H9 (cell line): ENCODE results near the gene BAG5. TPM values are rescaled to one million over a fixed set of nuclear protein-coding genes. Genes with fewer than 3 reads are reported as not detected.

ENCODE experiments used
- DNase-seq: peaks from one replicate; pipeline ENCODE4 v3.0.0-alpha.2; 2017
- H2AFZ ChIP-seq: one replicate; pipeline ENCODE4 v1.6.1; 2013; ENCODE audit warnings: mild to moderate bottlenecking, low read length, control low read depth, moderate library complexity
- H2AK5ac ChIP-seq: 2 replicates; pipeline ENCODE4 v1.6.1; 2013; ENCODE audit warnings: low read length, control low read depth, mixed read lengths; ENCODE audit not compliant: insufficient read length
- H2BK120ac ChIP-seq: one replicate; pipeline ENCODE4 v1.6.1; 2013; ENCODE audit warnings: low read depth, mild to moderate bottlenecking, low read length, control low read depth, inconsistent platforms; ENCODE audit not compliant: poor library complexity, severe bottlenecking
- H2BK12ac ChIP-seq: 2 replicates; pipeline ENCODE4 v1.6.1; 2013; ENCODE audit warnings: low read length, control low read depth, mixed read lengths, low read depth; ENCODE audit not compliant: insufficient read length
- H2BK15ac ChIP-seq: 2 replicates; pipeline ENCODE4 v1.6.1; 2013; ENCODE audit warnings: low read depth, low read length, control low read depth
- H2BK20ac ChIP-seq: one replicate; pipeline ENCODE4 v1.6.1; 2013; ENCODE audit warnings: low read depth, mild to moderate bottlenecking, low read length, control low read depth, inconsistent platforms; ENCODE audit not compliant: poor library complexity, severe bottlenecking
- H2BK5ac ChIP-seq: 2 replicates; pipeline ENCODE4 v1.6.1; 2013; ENCODE audit warnings: low read length, control low read depth, mixed read lengths; ENCODE audit not compliant: insufficient read length
- H3K14ac ChIP-seq: 2 replicates; pipeline ENCODE4 v1.6.1; 2013; ENCODE audit warnings: low read length, control low read depth; ENCODE audit not compliant: insufficient read depth
- H3K18ac ChIP-seq: 2 replicates; pipeline ENCODE4 v1.6.1; 2013; ENCODE audit warnings: low read depth, mild to moderate bottlenecking, mixed read lengths, low read length, control low read depth; ENCODE audit not compliant: insufficient read length
- H3K23ac ChIP-seq: 2 replicates; pipeline ENCODE4 v1.6.1; 2013; ENCODE audit warnings: low read length, control low read depth, mixed read lengths, low read depth; ENCODE audit not compliant: insufficient read length
- H3K23me2 ChIP-seq: 2 replicates; pipeline ENCODE4 v1.6.1; 2013; ENCODE audit warnings: low read depth, mild to moderate bottlenecking, mixed read lengths, low read length, control low read depth; ENCODE audit not compliant: insufficient read length, poor library complexity, severe bottlenecking
- H3K27ac ChIP-seq: 2 replicates; pipeline ENCODE4 v1.5.1; 2013; ENCODE audit warnings: low read length, control low read depth, mixed read lengths, low read depth; ENCODE audit not compliant: insufficient read length
- H3K27me3 ChIP-seq: 2 replicates; pipeline ENCODE4 v1.6.1; 2013; ENCODE audit warnings: low read length, control low read depth, inconsistent platforms; ENCODE audit not compliant: insufficient read depth
- H3K4ac ChIP-seq: 2 replicates; pipeline ENCODE4 v1.6.1; 2013; ENCODE audit warnings: low read depth, mild to moderate bottlenecking, control low read depth, inconsistent platforms, low read length, moderate library complexity
- H3K4me1 ChIP-seq: 2 replicates; pipeline ENCODE4 v1.6.1; 2013; ENCODE audit warnings: low read length, control low read depth, inconsistent platforms; ENCODE audit not compliant: insufficient read depth
- H3K4me2 ChIP-seq: 2 replicates; pipeline ENCODE4 v1.6.1; 2013; ENCODE audit warnings: low read length, control low read depth, mixed read lengths; ENCODE audit not compliant: insufficient read length, insufficient read depth
- H3K56ac ChIP-seq: 2 replicates; pipeline ENCODE4 v1.6.1; 2013; ENCODE audit warnings: low read depth, mild to moderate bottlenecking, mixed read lengths, low read length, control low read depth; ENCODE audit not compliant: insufficient read length
- H3K79me1 ChIP-seq: 2 replicates; pipeline ENCODE4 v1.6.1; 2013; ENCODE audit warnings: low read depth, mild to moderate bottlenecking, moderate library complexity, low read length, control low read depth, inconsistent platforms; ENCODE audit not compliant: insufficient read depth, poor library complexity, severe bottlenecking
- H3K79me2 ChIP-seq: 2 replicates; pipeline ENCODE4 v1.6.1; 2013; ENCODE audit warnings: low read length, control low read depth, inconsistent platforms; ENCODE audit not compliant: insufficient read depth
- H3K9ac ChIP-seq: 2 replicates; pipeline ENCODE4 v1.6.1; 2013; ENCODE audit warnings: low read length, control low read depth, mixed read lengths; ENCODE audit not compliant: insufficient read length; ENCODE audit errors: extremely low read depth
- H3K9me3 ChIP-seq: one replicate; pipeline ENCODE4 v1.6.1; 2013; ENCODE audit warnings: low read depth, low read length, inconsistent platforms; ENCODE audit not compliant: control insufficient read depth
- H3T11ph ChIP-seq: one replicate; pipeline ENCODE4 v1.6.1; 2013; ENCODE audit warnings: mild to moderate bottlenecking, low read length, control low read depth, inconsistent platforms
- H4K20me1 ChIP-seq: one replicate; pipeline ENCODE4 v1.6.1; 2013; ENCODE audit not compliant: control insufficient read depth, insufficient read length, insufficient read depth
- H4K5ac ChIP-seq: 2 replicates; pipeline ENCODE4 v1.6.1; 2013; ENCODE audit warnings: low read depth, mild to moderate bottlenecking, mixed read lengths, low read length, control low read depth; ENCODE audit not compliant: insufficient read length
- H4K8ac ChIP-seq: replicated peaks from 2 replicates; pipeline ENCODE4 v1.6.1; 2013; ENCODE audit warnings: low read length, control low read depth, mixed read lengths, low read depth; ENCODE audit not compliant: insufficient read length
- H4K91ac ChIP-seq: 2 replicates; pipeline ENCODE4 v1.6.1; 2013; ENCODE audit warnings: low read depth, mild to moderate bottlenecking, moderate library complexity, mixed read lengths, low read length, control low read depth; ENCODE audit not compliant: insufficient read length
- H3K27ac Mint-ChIP-seq, 3 experiments: 2 replicates in 2 of 3; 3 replicates in 1 of 3; pipeline ENCODE4 v1.8.0; 2020 to 2021; ENCODE audit warnings: mixed read lengths in 3 of 3, mild to moderate bottlenecking in 1 of 3, moderate library complexity in 1 of 3
- H3K27me3 Mint-ChIP-seq: 2 replicates; pipeline ENCODE4 v1.8.0; 2021; ENCODE audit warnings: low read depth, mild to moderate bottlenecking, moderate library complexity, mixed read lengths
- H3K36me3 Mint-ChIP-seq, 3 experiments: 2 replicates in 2 of 3; 3 replicates in 1 of 3; pipeline ENCODE4 v1.8.0; 2020 to 2021; ENCODE audit warnings: low read depth in 3 of 3, mixed read lengths in 3 of 3; ENCODE audit not compliant: insufficient read depth in 1 of 3
- H3K4me1 Mint-ChIP-seq, 2 experiments: 2 replicates each; pipeline ENCODE4 v1.8.0; 2020; ENCODE audit warnings: mixed read lengths in 2 of 2
- H3K4me3 Mint-ChIP-seq, 2 experiments: 2 replicates in 1 of 2; 3 replicates in 1 of 2; pipeline ENCODE4 v1.8.0; 2020 to 2021; ENCODE audit warnings: mild to moderate bottlenecking in 2 of 2, mixed read lengths in 2 of 2, moderate library complexity in 1 of 2
- H3K9me3 Mint-ChIP-seq, 2 experiments: 2 replicates in 1 of 2; 3 replicates in 1 of 2; pipeline ENCODE4 v1.8.0; 2020; ENCODE audit warnings: mild to moderate bottlenecking in 2 of 2, mixed read lengths in 2 of 2, moderate library complexity in 1 of 2
- WGBS: extraction: QIAGEN DNeasy Blood & Tissue Kit; methylation state at CpG from one replicate; pipeline ENCODE4 v1.1.7; 2013; ENCODE audit warnings: missing lambda C conversion rate, low lambda C conversion rate, mixed read lengths; ENCODE audit not compliant: insufficient read length; ENCODE audit errors: extremely low coverage; 5-methylcytosine and 5-hydroxymethylcytosine counted together
- total RNA-seq: library from RNA; stranded (reverse); gene quantifications from 2 replicates; pipeline ENCODE4 v1.2.1, GENCODE V29; 2021
- TF ChIP-seq, protein P1 (sequence below): fragments of 200-600 bp; sonication (generic); conservative IDR thresholded peaks from 3 replicates; pipeline ENCODE4 v1.8.0; 2021; ENCODE audit warnings: antibody characterized with exemption, mild to moderate bottlenecking

The BAG5 gene
- total RNA-seq, 1 experiment from 2014 or later, result 38.0 TPM

DNA sequence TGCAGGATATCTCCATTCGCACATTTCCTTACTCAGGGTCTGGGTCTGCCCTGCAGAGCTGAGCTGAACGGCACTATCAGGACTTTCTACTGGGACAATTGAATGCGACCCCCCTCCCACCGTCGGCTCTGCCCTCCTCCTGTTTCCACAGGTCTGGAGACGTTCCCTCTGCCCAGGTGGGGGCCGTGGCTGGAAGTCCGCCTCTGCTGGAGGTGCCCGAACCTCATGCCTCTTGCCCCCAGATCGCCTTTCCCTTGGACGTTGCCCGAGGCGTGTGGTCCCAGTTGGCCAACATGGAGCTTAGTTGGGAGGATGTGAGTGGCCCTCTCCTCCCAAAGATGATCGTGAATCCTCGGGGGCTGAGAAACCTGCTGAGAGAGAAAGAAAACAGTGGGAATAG is 45.4 kb upstream of the BAG5 start:
- no CpG with 5 or more reads among the region's 15 CpGs for WGBS
- Histone ChIP-seq H3K79me2 (no peaks in the 10 kb centered on the region), H3K4ac (no peak overlapping the region), H3K9me3 (peaks cover 8% of the 10 kb centered on the region), H2BK15ac (no peak overlapping the region), H2AK5ac (no peak overlapping the region), H3K4me2 (no peak overlapping the region), H4K8ac (no peak overlapping the region), H2AFZ (no peak overlapping the region), H3K14ac (no peak overlapping the region), H3K23ac (no peak overlapping the region), H3K23me2 (peaks cover 2% of the 10 kb centered on the region), H3K9ac (no peak overlapping the region), H2BK12ac (no peak overlapping the region), H4K5ac (no peak overlapping the region), H3K27ac (no peak overlapping the region), H3K18ac (no peak overlapping the region), H4K91ac (no peak overlapping the region), H4K20me1 (no peaks in the 10 kb centered on the region), H3K27me3 (no peaks in the 10 kb centered on the region), H3T11ph (no peak overlapping the region), H2BK20ac (no peak overlapping the region), H2BK120ac (no peak overlapping the region), H3K79me1 (no peaks in the 10 kb centered on the region), H2BK5ac (no peak overlapping the region), H3K56ac (no peak overlapping the region), H3K4me1 (no peaks in the 10 kb centered on the region)
- H3K27ac Mint-ChIP-seq, result no peak overlapping the region
- no peak for DNase-seq
- peaks cover 17% of the 10 kb centered on the region in 2 experiments for H3K4me1 Mint-ChIP-seq
- TF ChIP-seq, protein P1, sequence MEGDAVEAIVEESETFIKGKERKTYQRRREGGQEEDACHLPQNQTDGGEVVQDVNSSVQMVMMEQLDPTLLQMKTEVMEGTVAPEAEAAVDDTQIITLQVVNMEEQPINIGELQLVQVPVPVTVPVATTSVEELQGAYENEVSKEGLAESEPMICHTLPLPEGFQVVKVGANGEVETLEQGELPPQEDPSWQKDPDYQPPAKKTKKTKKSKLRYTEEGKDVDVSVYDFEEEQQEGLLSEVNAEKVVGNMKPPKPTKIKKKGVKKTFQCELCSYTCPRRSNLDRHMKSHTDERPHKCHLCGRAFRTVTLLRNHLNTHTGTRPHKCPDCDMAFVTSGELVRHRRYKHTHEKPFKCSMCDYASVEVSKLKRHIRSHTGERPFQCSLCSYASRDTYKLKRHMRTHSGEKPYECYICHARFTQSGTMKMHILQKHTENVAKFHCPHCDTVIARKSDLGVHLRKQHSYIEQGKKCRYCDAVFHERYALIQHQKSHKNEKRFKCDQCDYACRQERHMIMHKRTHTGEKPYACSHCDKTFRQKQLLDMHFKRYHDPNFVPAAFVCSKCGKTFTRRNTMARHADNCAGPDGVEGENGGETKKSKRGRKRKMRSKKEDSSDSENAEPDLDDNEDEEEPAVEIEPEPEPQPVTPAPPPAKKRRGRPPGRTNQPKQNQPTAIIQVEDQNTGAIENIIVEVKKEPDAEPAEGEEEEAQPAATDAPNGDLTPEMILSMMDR, result no peak
- H3K9me3 Mint-ChIP-seq, result peaks cover 19 to 24% of the 10 kb centered on the region in 2 experiments
- peaks cover 44% of the 10 kb centered on the region for H3K27me3 Mint-ChIP-seq
- H3K4me3 Mint-ChIP-seq, result peak overlapping the region; percentile 19 to 64; a peak in 1 of 5 replicates
- peaks cover 9 to 11% (median 11%) of the 10 kb centered on the region in 3 experiments for H3K36me3 Mint-ChIP-seq
